Panc1 (cell line): ENCODE measurements around the gene PPP1R15B.

Source experiments
- POLR2AphosphoS5 ChIP-seq: IDR thresholded peaks from 2 replicates; pipeline ENCODE4 v1.6.1; 2012; ENCODE audit warnings: mild to moderate bottlenecking, low read depth, low read length, moderate library complexity
- SIN3A ChIP-seq: IDR thresholded peaks from 2 replicates; pipeline ENCODE4 v1.6.1; 2012; ENCODE audit warnings: low read depth, mild to moderate bottlenecking, low read length, moderate library complexity, borderline replicate concordance; ENCODE audit not compliant: insufficient read depth
- TF ChIP-seq, protein P1 (sequence below): fragments of 450-650 bp; IDR thresholded peaks from 2 replicates; pipeline ENCODE4 v1.5.1; 2017; ENCODE audit warnings: mild to moderate bottlenecking
- TF ChIP-seq, protein P2 (sequence below), 2 experiments: IDR thresholded peaks; 2 replicates each; pipeline ENCODE4 v1.6.1; 2011 to 2012; ENCODE audit warnings: low read depth in 2 of 2, control low read depth in 1 of 2, low read length in 1 of 2, mild to moderate bottlenecking in 1 of 2, moderate library complexity in 1 of 2; ENCODE audit not compliant: insufficient read depth in 1 of 2

DNA sequence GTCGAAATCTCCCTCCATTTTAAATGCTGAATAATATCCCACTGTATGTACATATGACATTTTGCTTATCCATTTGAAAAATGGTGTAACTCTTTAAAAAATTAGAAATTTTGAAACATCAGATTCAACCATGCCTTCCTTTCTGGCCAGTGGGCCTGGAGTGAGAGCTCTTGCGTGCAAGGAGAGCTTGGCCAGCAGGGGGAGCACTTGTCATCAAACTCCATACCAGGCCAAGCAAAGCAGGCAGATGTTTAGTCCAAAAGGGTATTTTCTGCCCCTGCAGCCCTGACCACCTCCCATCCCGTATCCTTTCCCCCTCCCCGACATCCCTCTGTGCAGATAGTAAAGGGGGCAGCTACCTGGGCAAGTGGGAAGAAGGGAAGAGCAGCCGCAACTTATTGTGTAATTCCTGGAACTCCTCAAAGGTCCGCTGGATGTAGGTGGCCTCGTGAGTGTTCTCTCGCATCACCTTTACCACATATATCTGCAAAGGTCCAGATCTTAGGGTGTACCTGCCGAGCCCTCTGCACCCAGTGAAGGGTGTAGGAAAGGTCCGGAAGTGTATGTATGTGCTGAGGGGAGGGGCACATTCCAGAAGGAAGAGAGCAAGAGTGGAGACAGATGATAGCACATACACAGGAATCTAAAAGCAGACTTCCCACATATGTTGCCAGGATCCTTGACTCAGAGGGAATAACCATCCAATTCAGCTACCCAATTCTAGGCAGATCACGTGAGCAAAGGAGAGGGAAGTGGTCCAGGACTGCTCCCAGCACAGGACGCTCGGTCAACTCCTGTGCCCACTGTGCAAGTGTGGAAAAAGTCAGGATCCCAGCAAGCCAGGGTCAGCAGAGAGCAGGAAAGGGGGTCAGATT, 19.9 kb upstream of the PPP1R15B start:
- TF ChIP-seq, protein P1, sequence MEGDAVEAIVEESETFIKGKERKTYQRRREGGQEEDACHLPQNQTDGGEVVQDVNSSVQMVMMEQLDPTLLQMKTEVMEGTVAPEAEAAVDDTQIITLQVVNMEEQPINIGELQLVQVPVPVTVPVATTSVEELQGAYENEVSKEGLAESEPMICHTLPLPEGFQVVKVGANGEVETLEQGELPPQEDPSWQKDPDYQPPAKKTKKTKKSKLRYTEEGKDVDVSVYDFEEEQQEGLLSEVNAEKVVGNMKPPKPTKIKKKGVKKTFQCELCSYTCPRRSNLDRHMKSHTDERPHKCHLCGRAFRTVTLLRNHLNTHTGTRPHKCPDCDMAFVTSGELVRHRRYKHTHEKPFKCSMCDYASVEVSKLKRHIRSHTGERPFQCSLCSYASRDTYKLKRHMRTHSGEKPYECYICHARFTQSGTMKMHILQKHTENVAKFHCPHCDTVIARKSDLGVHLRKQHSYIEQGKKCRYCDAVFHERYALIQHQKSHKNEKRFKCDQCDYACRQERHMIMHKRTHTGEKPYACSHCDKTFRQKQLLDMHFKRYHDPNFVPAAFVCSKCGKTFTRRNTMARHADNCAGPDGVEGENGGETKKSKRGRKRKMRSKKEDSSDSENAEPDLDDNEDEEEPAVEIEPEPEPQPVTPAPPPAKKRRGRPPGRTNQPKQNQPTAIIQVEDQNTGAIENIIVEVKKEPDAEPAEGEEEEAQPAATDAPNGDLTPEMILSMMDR: peak; percentile 95
- TF ChIP-seq SIN3A: no peak
- TF ChIP-seq POLR2AphosphoS5: no peak
- TF ChIP-seq, protein P2, sequence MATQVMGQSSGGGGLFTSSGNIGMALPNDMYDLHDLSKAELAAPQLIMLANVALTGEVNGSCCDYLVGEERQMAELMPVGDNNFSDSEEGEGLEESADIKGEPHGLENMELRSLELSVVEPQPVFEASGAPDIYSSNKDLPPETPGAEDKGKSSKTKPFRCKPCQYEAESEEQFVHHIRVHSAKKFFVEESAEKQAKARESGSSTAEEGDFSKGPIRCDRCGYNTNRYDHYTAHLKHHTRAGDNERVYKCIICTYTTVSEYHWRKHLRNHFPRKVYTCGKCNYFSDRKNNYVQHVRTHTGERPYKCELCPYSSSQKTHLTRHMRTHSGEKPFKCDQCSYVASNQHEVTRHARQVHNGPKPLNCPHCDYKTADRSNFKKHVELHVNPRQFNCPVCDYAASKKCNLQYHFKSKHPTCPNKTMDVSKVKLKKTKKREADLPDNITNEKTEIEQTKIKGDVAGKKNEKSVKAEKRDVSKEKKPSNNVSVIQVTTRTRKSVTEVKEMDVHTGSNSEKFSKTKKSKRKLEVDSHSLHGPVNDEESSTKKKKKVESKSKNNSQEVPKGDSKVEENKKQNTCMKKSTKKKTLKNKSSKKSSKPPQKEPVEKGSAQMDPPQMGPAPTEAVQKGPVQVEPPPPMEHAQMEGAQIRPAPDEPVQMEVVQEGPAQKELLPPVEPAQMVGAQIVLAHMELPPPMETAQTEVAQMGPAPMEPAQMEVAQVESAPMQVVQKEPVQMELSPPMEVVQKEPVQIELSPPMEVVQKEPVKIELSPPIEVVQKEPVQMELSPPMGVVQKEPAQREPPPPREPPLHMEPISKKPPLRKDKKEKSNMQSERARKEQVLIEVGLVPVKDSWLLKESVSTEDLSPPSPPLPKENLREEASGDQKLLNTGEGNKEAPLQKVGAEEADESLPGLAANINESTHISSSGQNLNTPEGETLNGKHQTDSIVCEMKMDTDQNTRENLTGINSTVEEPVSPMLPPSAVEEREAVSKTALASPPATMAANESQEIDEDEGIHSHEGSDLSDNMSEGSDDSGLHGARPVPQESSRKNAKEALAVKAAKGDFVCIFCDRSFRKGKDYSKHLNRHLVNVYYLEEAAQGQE (IDR thresholded peaks at IDR 0.05; ENCODE audit: insufficient read depth in 1 of 2, low read depth in 2 of 2, low read length in 1 of 2): no peak
